Left hindlimb (tissue), 1 donor: ENCODE data around the gene PRAMEF6.
"Not testable (repeated sequence)": the region's sequence is repeated elsewhere in the genome, so short reads cannot be mapped to it uniquely, and the experiment has no call there.

ENCODE experiments used
- DNase-seq: peaks from one replicate; pipeline ENCODE4 v3.0.0-alpha.2; 2018

Gene PRAMEF6

GRCh38 chr1:12947480-12947879, at the start of gene PRAMEF6:
Gene PRAMEF6 (minus strand): TSS chr1:12947580. CDS start chr1:12942518, 5,062 bp downstream.
- not testable (repeated sequence) for DNase-seq

GRCh38 chr1:12924368-12924767, 23.0 kb downstream of the PRAMEF6 start:
- DNase-seq, result not testable (repeated sequence)

GRCh38 chr1:12921749-12922148, 25.6 kb downstream of the PRAMEF6 start:
- DNase-seq, result not testable (repeated sequence)

GRCh38 chr1:12916310-12916709, 31.1 kb downstream of the PRAMEF6 start, which contains the start of gene PRAMEF7:
Gene PRAMEF7 (plus strand): TSS chr1:12916610. CDS start chr1:12917693, 1,083 bp downstream.
- not testable (repeated sequence) for DNase-seq

GRCh38 chr1:12903793-12904572, 43.4 kb downstream of the PRAMEF6 start:
- DNase-seq, result not testable (repeated sequence)

GRCh38 chr1:12899186-12899585, 48.2 kb downstream of the PRAMEF6 start:
- not testable (repeated sequence) for DNase-seq

- not testable (repeated sequence) for DNase-seq
These were observed 49.2 kb downstream of the PRAMEF6 start, which contains the start of gene PRAMEF10 for GRCh38 chr1:12898170-12898569. Gene PRAMEF10 (minus strand): TSS chr1:12898270. CDS start chr1:12895847, 2,423 bp downstream.
